Measurements from ENCODE around the gene MCTP2. TPM values are rescaled to one million over a fixed set of nuclear protein-coding genes. Genes with fewer than 3 reads are reported as not detected.
A peak's percentile ranks its signal among the peaks of the same experiment; 100 is the strongest.

Gene MCTP2
- total RNA-seq, result 32.3 TPM

- peak; percentile 96 for ATAC-seq
- peak; percentile 85 for DNase-seq (ENCODE audit: low spot score)
- intact Hi-C loops (cut with DNase I), result no loop called here
Measured at GRCh38 chr15:94230883-94231722, at the start of gene MCTP2. MCTP2 (plus strand) TSS chr15:94231561; CDS start chr15:94298266, 66,705 bp downstream.

DNA sequence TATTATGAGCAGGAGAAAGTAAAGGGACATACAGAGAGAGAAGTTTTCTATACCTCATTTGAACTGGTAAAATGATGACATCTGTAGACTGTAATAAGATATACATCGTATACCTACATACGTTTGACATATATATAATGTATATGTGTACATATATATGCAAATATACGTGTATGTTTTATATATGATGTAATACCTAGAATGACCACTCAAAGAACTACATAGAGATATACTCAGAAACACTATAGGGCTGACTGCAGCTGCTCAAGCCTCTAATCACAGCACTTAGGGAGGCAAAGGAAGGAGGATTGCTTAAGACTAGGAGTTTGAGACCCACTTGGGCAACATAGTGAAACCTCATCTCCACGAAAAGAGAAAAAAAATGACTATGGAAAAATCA is 48.5 kb upstream of the MCTP2 start:
- DNase-seq (ENCODE audit: low spot score) (no peak), ATAC-seq (no peak)
- intact Hi-C loops (cut with DNase I), result no loop called here

GRCh38 chr15:94185547-94186236 is 45.7 kb upstream of the MCTP2 start:
- intact Hi-C loops (cut with DNase I), result no loop called here
- no peak for ATAC-seq
- DNase-seq (ENCODE audit: low spot score), result no peak

DNA sequence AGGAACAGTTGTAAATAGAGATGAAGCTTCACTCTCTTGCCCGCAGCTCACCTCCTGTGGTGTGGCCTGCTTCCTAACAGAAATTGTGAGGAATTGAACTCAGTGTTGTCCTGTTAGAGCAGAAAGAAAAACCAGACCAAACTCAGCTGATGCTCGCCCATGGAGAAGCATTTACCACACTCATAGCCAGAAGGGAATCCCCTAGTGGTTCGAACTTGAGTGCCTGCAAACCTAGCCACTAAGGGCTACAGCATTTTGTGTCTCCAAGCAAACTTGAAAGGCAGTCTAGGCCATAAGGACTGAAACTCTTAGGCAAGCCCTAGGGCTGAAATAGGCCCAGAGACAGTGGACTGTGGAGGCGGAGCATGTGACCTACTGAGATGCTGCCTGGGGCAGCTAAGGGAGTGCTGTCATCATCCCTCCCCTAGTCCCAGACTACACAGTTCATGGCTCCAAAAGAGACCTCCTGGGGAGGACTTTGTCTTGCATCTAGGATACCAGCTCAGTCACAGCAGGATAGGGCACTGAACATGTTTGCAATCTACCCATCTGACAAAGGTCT is 44.5 kb upstream of the MCTP2 start:
- intact Hi-C loops (cut with DNase I), result no loop called here
- ATAC-seq (no peak), DNase-seq (ENCODE audit: low spot score) (no peak)

DNA sequence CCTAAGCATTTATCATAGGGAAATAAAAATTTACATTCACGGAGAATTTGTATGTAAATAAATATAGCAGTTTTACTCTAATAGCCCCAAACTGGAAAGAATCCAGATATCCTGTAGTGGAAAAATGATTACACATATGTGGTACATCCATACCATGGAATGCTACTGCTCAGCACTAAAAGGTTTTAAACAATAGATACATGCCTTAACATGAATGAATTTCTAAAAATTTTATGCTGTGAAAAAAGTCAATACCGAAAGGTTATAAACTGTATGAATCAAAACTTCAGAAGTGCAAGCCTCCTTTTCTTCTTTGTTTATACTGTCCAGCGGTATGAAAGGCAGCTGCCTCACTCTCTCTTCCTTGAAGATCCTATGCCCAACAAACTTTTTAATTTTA is 37.5 kb upstream of the MCTP2 start:
- intact Hi-C loops (cut with DNase I), result no loop called here
- no peak for DNase-seq (ENCODE audit: low spot score)
- ATAC-seq, result no peak

DNA sequence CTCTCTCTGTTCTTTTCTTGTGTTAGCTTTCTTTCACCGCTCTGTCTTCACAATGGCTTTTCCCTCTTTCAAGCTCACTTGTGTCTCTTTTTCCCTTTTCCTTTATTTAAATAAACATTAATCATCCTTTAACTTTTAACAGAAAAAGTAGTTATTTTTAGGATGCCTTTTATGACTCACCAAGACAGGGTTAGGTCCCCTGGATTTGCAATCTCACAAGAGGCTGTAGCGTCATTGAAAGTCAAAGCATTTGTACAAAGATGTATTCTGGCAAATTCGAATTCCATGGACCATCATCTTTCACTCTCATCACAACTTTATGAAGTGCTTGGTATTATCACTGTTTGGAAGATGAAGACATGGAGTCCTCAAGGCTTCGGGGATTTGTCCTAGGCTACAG is 34.8 kb upstream of the MCTP2 start:
- no peak for ATAC-seq
- intact Hi-C loops (cut with DNase I), result no loop called here
- DNase-seq (ENCODE audit: low spot score), result no peak

GRCh38 chr15:94198633-94199032 is 32.7 kb upstream of the MCTP2 start:
- intact Hi-C loops (cut with DNase I), result no loop called here
- no peak for ATAC-seq
- no peak for DNase-seq (ENCODE audit: low spot score)

GRCh38 chr15:94199725-94200124 is 31.6 kb upstream of the MCTP2 start:
- ATAC-seq (no peak), DNase-seq (ENCODE audit: low spot score) (no peak)
- intact Hi-C loops (cut with DNase I), result no loop called here

DNA sequence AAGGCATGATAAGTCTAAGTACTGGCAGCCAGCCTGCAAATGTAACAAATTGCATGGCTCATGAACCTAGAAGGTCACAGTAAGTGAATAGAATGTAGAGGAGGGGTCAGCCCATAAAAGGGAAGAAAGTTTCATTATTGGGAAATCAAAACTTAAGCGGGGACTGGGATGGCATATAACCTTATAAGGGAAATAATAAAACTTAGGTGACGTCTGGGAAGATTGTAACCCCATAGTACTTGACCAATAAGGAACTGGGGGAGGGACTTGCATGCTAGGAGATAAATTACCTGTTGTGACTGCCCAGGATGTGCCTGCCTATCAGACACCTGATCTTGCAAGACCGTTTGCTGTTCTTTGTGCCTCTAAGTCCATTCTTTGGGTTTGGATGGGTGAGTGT is 28.1 kb upstream of the MCTP2 start:
- no peak for DNase-seq (ENCODE audit: low spot score)
- ATAC-seq, result no peak
- intact Hi-C loops (cut with DNase I), result no loop called here

DNA sequence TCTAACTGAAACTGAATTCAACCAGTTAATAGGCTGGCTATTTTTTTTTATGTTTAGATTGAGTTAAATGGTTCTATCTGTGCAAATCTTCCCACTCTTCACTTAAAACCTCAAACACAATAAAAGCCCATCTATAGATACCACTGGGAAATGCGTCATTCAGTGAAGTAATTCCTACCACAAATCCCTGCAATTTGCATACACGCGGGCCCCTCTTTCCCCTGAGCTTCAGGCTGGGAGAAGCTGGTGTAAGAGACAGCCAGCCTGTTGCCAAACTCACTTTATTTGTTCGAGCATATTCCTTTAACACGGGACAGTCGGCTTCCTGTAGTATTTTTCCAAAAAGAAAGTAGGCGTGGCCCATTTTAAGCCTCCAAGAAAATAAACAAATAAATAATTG is 26.0 kb upstream of the MCTP2 start:
- peak; percentile 78 for ATAC-seq
- intact Hi-C loops (cut with DNase I), result no loop called here
- DNase-seq (ENCODE audit: low spot score), result no peak

- ATAC-seq (peak; percentile 17), DNase-seq (ENCODE audit: low spot score) (no peak)
- intact Hi-C loops (cut with DNase I), result no loop called here
Measured at GRCh38 chr15:94206463-94207167, 24.7 kb upstream of the MCTP2 start.

DNA sequence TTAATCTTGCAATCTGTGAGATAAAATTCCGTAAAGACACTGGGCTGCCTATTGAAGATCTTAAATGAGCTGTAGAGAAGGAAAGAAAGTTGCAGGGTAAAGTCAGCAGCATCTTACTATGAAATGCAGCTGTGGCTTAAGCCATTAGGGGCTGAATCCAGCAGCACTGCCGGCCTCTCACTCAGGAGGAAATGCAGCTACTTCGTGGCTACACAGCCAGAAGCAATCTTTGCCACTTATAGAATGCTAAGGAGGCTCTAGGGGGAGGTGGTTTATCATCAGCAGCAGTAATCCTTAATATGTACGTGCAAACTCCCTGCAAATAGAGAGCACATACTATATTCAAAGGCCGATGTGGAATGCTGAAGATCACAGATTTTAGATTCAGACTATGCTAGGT is 19.1 kb upstream of the MCTP2 start:
- ATAC-seq, result no peak
- no peak for DNase-seq (ENCODE audit: low spot score)
- intact Hi-C loops (cut with DNase I), result no loop called here

GRCh38 chr15:94225616-94226015 is 5.7 kb upstream of the MCTP2 start:
- intact Hi-C loops (cut with DNase I), result no loop called here
- no peak for ATAC-seq
- no peak for DNase-seq (ENCODE audit: low spot score)

- intact Hi-C loops (cut with DNase I), result no loop called here
- ATAC-seq, result no peak
- no peak for DNase-seq (ENCODE audit: low spot score)
Measured at GRCh38 chr15:94228611-94229010, 2.8 kb upstream of the MCTP2 start.

- DNase-seq (ENCODE audit: low spot score) (no peak), ATAC-seq (no peak)
- intact Hi-C loops (cut with DNase I), result no loop called here
Measured at GRCh38 chr15:94229591-94230369, 1.6 kb upstream of the MCTP2 start.

GRCh38 chr15:94230431-94230882 is 904 bp upstream of the MCTP2 start:
- peak; percentile 50 for ATAC-seq
- DNase-seq (ENCODE audit: low spot score), result no peak
- intact Hi-C loops (cut with DNase I), result no loop called here

- intact Hi-C loops (cut with DNase I), result no loop called here
- peak; percentile 15 for ATAC-seq
- peak; percentile 56 for DNase-seq (ENCODE audit: low spot score)
Measured at GRCh38 chr15:94231723-94232468, 535 bp downstream of the MCTP2 start.

GRCh38 chr15:94233441-94233840 is 2.1 kb downstream of the MCTP2 start:
- intact Hi-C loops (cut with DNase I), result no loop called here
- ATAC-seq (no peak), DNase-seq (ENCODE audit: low spot score) (no peak)

Data from sciatic nerve (tissue), 2 donors.